K562 (cell line): Measurements from ENCODE around the gene CHRM4. TPM values are rescaled to one million over a fixed set of nuclear protein-coding genes. Genes with fewer than 3 reads are reported as not detected.

Experiments
- ADNP ChIP-seq: fragments of 200-800 bp; sonication (Bioruptor generic); IDR thresholded peaks from 2 replicates; pipeline ENCODE4 v1.6.1; 2016; ENCODE audit warnings: missing genetic modification characterization, missing compliant biosample characterization
- ARID1B ChIP-seq: fragments of 450-650 bp; IDR thresholded peaks from 2 replicates; pipeline ENCODE4 v1.6.1; 2016; ENCODE audit warnings: antibody characterized with exemption, mild to moderate bottlenecking, inconsistent platforms
- BCL6 ChIP-seq: fragments of 250-450 bp; sonication (Bioruptor Pico); IDR thresholded peaks from 2 replicates; pipeline ENCODE4 v1.4.0; 2020
- BHLHE40 ChIP-seq: IDR thresholded peaks from 2 replicates; pipeline ENCODE4 v1.6.1; 2011; ENCODE audit warnings: low read length, improper control_type of control experiment
- CBFA2T2 ChIP-seq: fragments of 450-650 bp; conservative IDR thresholded peaks from 2 replicates; pipeline ENCODE4 v1.6.1; 2017; ENCODE audit warnings: mild to moderate bottlenecking
- CTBP1 ChIP-seq: fragments of 450-650 bp; IDR thresholded peaks from 2 replicates; pipeline ENCODE4 v1.6.1; 2016; ENCODE audit warnings: borderline replicate concordance
- EP300 ChIP-seq: IDR thresholded peaks from 2 replicates; pipeline ENCODE4 v1.6.1; 2012; ENCODE audit warnings: low read length, improper control_type of control experiment
- ESRRA ChIP-seq: fragments of 450-650 bp; IDR thresholded peaks from 2 replicates; pipeline ENCODE4 v1.6.1; 2014; ENCODE audit warnings: low read depth, mild to moderate bottlenecking, moderate library complexity, borderline replicate concordance
- FIP1L1 ChIP-seq: fragments of 200-400 bp; formaldehyde crosslinking; IDR thresholded peaks from 2 replicates; pipeline ENCODE4 v1.6.1; 2018; ENCODE audit warnings: mild to moderate bottlenecking, low read depth, low read length; ENCODE audit not compliant: poor library complexity, severe bottlenecking
- KDM1A ChIP-seq, 2 experiments: fragments of 450-650 bp; IDR thresholded peaks; 2 replicates each; pipeline ENCODE4 v1.6.1; 2016; ENCODE audit warnings: mild to moderate bottlenecking in 2 of 2
- KDM2B ChIP-seq: fragments of 250-450 bp; sonication (Bioruptor Pico); IDR thresholded peaks from 2 replicates; pipeline ENCODE4 v1.8.0; 2021; ENCODE audit warnings: mild to moderate bottlenecking, moderate library complexity
- KLF1 ChIP-seq: fragments of 450-650 bp; IDR thresholded peaks from 2 replicates; pipeline ENCODE4 v1.6.1; 2016; ENCODE audit warnings: missing genetic modification characterization, missing compliant biosample characterization
- PHB2 ChIP-seq: fragments of 450-650 bp; IDR thresholded peaks from 2 replicates; pipeline ENCODE4 v1.6.1; 2017; ENCODE audit warnings: low read depth
- RAD21 ChIP-seq, 2 experiments: fragments of 250-450 bp in 1 of 2; fragments of 450-650 bp in 1 of 2; sonication (Bioruptor Pico) in 1 of 2; formaldehyde crosslinking in 1 of 2; IDR thresholded peaks in 1 of 2; conservative IDR thresholded peaks in 1 of 2; 2 replicates each; pipeline versions ENCODE4 v1.4.0 to v1.8.0; 2020 to 2022; ENCODE audit warnings: mild to moderate bottlenecking in 2 of 2, moderate library complexity in 1 of 2
- SMARCB1 ChIP-seq: IDR thresholded peaks from 2 replicates; pipeline ENCODE4 v1.6.1; 2011; ENCODE audit warnings: improper control_type of control experiment, low read depth; ENCODE audit not compliant: insufficient read length
- SMC3 ChIP-seq: conservative IDR thresholded peaks from 2 replicates; pipeline ENCODE4 v1.6.1; 2011; ENCODE audit warnings: low read depth, low read length, improper control_type of control experiment; ENCODE audit not compliant: insufficient read depth
- ZNF140 ChIP-seq: fragments of 250-450 bp; sonication (Bioruptor Pico); IDR thresholded peaks from 2 replicates; pipeline ENCODE4 v1.8.0; 2021; ENCODE audit warnings: moderate library complexity, mild to moderate bottlenecking, inconsistent platforms
- ZNF263 ChIP-seq: sonication (generic); formaldehyde crosslinking; IDR thresholded peaks from 2 replicates; pipeline ENCODE4 v1.8.0; 2022; ENCODE audit warnings: mild to moderate bottlenecking, missing genetic modification reagents, borderline replicate concordance
- ZNF583 ChIP-seq: fragments of 250-450 bp; sonication (Bioruptor Pico); IDR thresholded peaks from 2 replicates; pipeline ENCODE4 v1.4.0; 2020
- polyA plus RNA-seq, 8 experiments: library from polyadenylated mRNA; depleted of rRNA in 4 of 8; stranded (reverse) in 5 of 8; unstranded in 3 of 8; fragments of >200 nt; fragmentation: Nextera tagmentation in 2 of 8; fragmentation: Illumina TruSeq in 1 of 8; extraction: Ambion mirVana in 2 of 8; extraction: Trizol in 1 of 8; gene quantifications; 2 replicates each; pipeline versions ENCODE4 v1.2.1 to v1.2.3, GENCODE V29; 2011 to 2014; ENCODE audit warnings: inconsistent platforms in 1 of 8, missing spikeins in 1 of 8
- total RNA-seq, 7 experiments: library from RNA; depleted of rRNA in 6 of 7; stranded (reverse); fragments of >200 nt in 6 of 7; fragmentation: Illumina TruSeq in 2 of 7; extraction: Trizol in 2 of 7; gene quantifications; 2 replicates each; pipeline versions ENCODE4 v1.2.1 to v1.2.3, GENCODE V29; 2011 to 2021; ENCODE audit warnings: low replicate concordance in 1 of 7
- TF ChIP-seq, protein P1 (sequence below): conservative IDR thresholded peaks from 2 replicates; pipeline ENCODE4 v1.6.1; 2011; ENCODE audit warnings: low read depth, mild to moderate bottlenecking, low read length; ENCODE audit not compliant: control insufficient read depth
- TF ChIP-seq, protein P2 (sequence below): sonication (generic); formaldehyde crosslinking; IDR thresholded peaks from 2 replicates; pipeline ENCODE4 v1.8.0; 2022; ENCODE audit warnings: mild to moderate bottlenecking, missing genetic modification reagents
- TF ChIP-seq, protein P3 (sequence below): fragments of 200-800 bp; sonication (Bioruptor generic); IDR thresholded peaks from 2 replicates; pipeline ENCODE4 v1.6.1; 2017; ENCODE audit warnings: missing genetic modification characterization, missing compliant biosample characterization
- TF ChIP-seq, protein P4 (sequence below): fragments of 450-650 bp; formaldehyde crosslinking; IDR thresholded peaks from 2 replicates; pipeline ENCODE4 v1.4.0; 2020; ENCODE audit warnings: mild to moderate bottlenecking, moderate library complexity

CHRM4 gene
- total and polyA plus RNA-seq, 9 of the 15 experiments (the other 6 are each of a cell fraction or from before 2014, with no cell fraction given), result 0.22 to 1.3 (median 0.40) TPM; not detected in 2

DNA sequence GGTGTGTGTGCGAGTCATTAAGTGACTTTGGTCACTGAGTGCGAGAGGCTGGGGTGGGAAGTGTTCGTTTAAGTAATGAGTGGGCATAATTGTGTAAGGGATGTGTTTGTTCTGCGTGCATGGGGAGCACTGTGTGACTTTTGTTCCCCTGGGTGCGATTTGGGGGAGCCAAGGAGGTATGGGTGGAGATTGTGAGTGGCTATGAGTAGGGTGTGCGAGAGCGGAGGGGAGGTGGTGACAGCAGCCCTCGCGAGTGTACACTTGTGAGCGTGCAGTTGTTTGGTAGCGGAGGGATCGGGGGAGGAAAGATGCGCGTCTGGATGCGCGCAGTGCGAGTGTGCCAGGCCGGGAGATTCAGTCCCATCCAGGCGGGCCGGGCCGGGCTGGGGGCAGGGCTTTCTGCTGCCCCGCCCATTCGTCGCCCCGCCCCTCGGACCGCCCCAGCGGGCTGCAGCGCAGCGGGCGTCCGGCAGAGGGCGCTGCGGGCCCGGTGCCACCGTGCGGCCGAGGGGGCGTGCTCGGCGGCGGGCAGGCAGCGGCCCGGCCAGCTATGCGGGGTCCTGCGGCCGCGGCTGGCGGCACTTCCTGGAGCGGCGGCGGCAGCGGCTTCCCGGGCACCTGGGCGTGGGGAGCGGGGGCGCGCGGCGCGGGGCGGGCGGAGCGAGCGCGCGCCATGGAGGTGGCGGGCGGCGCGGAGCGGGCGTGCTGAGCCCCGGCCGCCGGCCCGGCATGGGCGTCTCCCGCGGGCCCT is 44.5 kb downstream of the CHRM4 start, which contains the start of gene DGKZ (continued):
- TF ChIP-seq ESRRA, result peak; percentile 22; the same call in 1 of the 2 replicates
- TF ChIP-seq, protein P1, sequence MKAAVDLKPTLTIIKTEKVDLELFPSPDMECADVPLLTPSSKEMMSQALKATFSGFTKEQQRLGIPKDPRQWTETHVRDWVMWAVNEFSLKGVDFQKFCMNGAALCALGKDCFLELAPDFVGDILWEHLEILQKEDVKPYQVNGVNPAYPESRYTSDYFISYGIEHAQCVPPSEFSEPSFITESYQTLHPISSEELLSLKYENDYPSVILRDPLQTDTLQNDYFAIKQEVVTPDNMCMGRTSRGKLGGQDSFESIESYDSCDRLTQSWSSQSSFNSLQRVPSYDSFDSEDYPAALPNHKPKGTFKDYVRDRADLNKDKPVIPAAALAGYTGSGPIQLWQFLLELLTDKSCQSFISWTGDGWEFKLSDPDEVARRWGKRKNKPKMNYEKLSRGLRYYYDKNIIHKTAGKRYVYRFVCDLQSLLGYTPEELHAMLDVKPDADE, result peak; percentile 44; the same call in 1 of the 2 replicates
- TF ChIP-seq SMC3, result peak; percentile 67
- no peak for TF ChIP-seq ZNF263 (CRISPR knock-in tag)
- TF ChIP-seq EP300, result 0 out of 2 replicates have a peak, but pooled peaks have one; percentile 15
- TF ChIP-seq BHLHE40, result peak; percentile 58
- peak; percentile 50 to 77 for TF ChIP-seq RAD21 (CRISPR knock-in tag; conservative IDR thresholded peaks at IDR 0.05 in 1 of 2, IDR thresholded peaks at IDR 0.05 in 1 of 2)
- TF ChIP-seq, protein P2, sequence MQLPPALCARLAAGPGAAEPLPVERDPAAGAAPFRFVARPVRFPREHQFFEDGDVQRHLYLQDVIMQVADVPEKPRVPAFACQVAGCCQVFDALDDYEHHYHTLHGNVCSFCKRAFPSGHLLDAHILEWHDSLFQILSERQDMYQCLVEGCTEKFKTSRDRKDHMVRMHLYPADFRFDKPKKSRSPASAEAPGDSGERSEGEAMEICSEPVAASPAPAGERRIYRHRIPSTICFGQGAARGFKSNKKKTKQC (CRISPR knock-in tag), result peak; percentile 54; the same call in 1 of the 2 replicates
- no peak for TF ChIP-seq SMARCB1
- TF ChIP-seq CBFA2T2, result no peak
- TF ChIP-seq CTBP1, result peak; percentile 79; the same call in 1 of the 2 replicates
- no peak for TF ChIP-seq ARID1B
- TF ChIP-seq, protein P3, sequence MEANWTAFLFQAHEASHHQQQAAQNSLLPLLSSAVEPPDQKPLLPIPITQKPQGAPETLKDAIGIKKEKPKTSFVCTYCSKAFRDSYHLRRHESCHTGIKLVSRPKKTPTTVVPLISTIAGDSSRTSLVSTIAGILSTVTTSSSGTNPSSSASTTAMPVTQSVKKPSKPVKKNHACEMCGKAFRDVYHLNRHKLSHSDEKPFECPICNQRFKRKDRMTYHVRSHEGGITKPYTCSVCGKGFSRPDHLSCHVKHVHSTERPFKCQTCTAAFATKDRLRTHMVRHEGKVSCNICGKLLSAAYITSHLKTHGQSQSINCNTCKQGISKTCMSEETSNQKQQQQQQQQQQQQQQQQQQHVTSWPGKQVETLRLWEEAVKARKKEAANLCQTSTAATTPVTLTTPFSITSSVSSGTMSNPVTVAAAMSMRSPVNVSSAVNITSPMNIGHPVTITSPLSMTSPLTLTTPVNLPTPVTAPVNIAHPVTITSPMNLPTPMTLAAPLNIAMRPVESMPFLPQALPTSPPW (CRISPR knock-in tag), result peak; percentile 71
- 0 out of 2 replicates have a peak, but pooled peaks have one; percentile 32 for TF ChIP-seq PHB2
- TF ChIP-seq BCL6 (CRISPR knock-in tag), result no peak
- TF ChIP-seq KDM1A (IDR thresholded peaks at IDR 0.05), result no peak
- no peak for TF ChIP-seq ZNF140 (CRISPR knock-in tag)
- TF ChIP-seq ADNP (tag), result no peak
- no peak for TF ChIP-seq ZNF583 (CRISPR knock-in tag)
- no peak for TF ChIP-seq KLF1 (tag)
- peak; percentile 19; the same call in 1 of the 2 replicates for TF ChIP-seq KDM2B (CRISPR knock-in tag)
- peak; percentile 30 for TF ChIP-seq FIP1L1
- TF ChIP-seq, protein P4, sequence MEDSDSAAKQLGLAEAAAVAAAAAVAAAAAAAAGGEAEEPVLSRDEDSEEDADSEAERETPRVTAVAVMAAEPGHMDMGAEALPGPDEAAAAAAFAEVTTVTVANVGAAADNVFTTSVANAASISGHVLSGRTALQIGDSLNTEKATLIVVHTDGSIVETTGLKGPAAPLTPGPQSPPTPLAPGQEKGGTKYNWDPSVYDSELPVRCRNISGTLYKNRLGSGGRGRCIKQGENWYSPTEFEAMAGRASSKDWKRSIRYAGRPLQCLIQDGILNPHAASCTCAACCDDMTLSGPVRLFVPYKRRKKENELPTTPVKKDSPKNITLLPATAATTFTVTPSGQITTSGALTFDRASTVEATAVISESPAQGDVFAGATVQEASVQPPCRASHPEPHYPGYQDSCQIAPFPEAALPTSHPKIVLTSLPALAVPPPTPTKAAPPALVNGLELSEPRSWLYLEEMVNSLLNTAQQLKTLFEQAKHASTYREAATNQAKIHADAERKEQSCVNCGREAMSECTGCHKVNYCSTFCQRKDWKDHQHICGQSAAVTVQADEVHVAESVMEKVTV (CRISPR knock-in tag), result no peak
